HCT116 (cell line): ENCODE measurements around the gene TRIM50. TPM values are rescaled to one million over a fixed set of nuclear protein-coding genes. Genes with fewer than 3 reads are reported as not detected.

Source experiments
- ATAC-seq: fragments of 200-7000 bp; cut with Tn5 transposase; 2 replicates; pipeline ENCODE4 v1.9.1; 2020; ENCODE audit warnings: mild to moderate bottlenecking, moderate library complexity
- BruUV-seq: library from RNA; stranded (reverse); fragments of 400-500 nt; replicated peaks from 2 replicates; lab custom pipeline; 2021; lab: Mats Ljungman, UMichigan
- CTCF ChIA-PET: fragments of 300-600 bp; sonication (Branson Sonifier 250); formaldehyde crosslinking; loops from one replicate; lab custom pipeline; 2021; ENCODE audit warnings: antibody characterized with exemption; lab: Charles Lee
- POLR2A ChIA-PET: fragments of 300-600, 350-600 bp; sonication (Branson Sonifier 250); formaldehyde crosslinking; loops from one replicate; lab custom pipeline; 2021; ENCODE audit warnings: antibody characterized with exemption; lab: Charles Lee
- RAD21 ChIA-PET, 2 experiments: fragments of 300-600 bp; sonication (Branson Sonifier 250); formaldehyde crosslinking; loops; one replicate each; lab custom pipeline; 2023; ENCODE audit warnings: low total read pairs in 2 of 2; ENCODE audit not compliant: uncharacterized antibody in 2 of 2, unreplicated experiment in 2 of 2, low non-redundant PET in 1 of 2; lab: Charles Lee
- DNase-seq: peaks from one replicate; pipeline ENCODE4 v3.0.0-alpha.2; 2010; ENCODE audit warnings: low read depth, low spot score
- H2AFZ ChIP-seq: fragments of 200-600 bp; shearing (Covaris generic), sonication (generic); 2 replicates; pipeline ENCODE4 v1.6.1; 2017; ENCODE audit warnings: low read depth, mixed run types, mixed read lengths, antibody characterized with exemption, low read length; ENCODE audit not compliant: poor library complexity, severe bottlenecking
- H3K27ac ChIP-seq: 2 replicates; pipeline ENCODE4 v1.5.1; 2012; ENCODE audit warnings: low read depth, low read length
- H3K27me3 ChIP-seq: fragments of 200-600 bp; sonication (generic); 2 replicates; pipeline ENCODE4 v1.6.1; 2016; ENCODE audit warnings: mixed run types, low read length, mixed read lengths; ENCODE audit not compliant: insufficient read depth
- H3K36me3 ChIP-seq, 2 experiments: fragments of 200-500 bp in 1 of 2; fragments of 200-600 bp in 1 of 2; sonication (Bioruptor generic) in 1 of 2; sonication (generic) in 1 of 2; 2 replicates each; pipeline versions ENCODE4 v1.5.1 to v1.6.1; 2014 to 2016; ENCODE audit warnings: low read length in 2 of 2, inconsistent platforms in 1 of 2, mixed read lengths in 1 of 2, mixed run types in 1 of 2; ENCODE audit not compliant: insufficient read depth in 2 of 2, control insufficient read depth in 1 of 2
- H3K4me1 ChIP-seq, 2 experiments: fragments of 200-600 bp in 1 of 2; sonication (generic) in 1 of 2; 2 replicates each; pipeline versions ENCODE4 v1.5.1 to v1.6.1; 2012 to 2017; ENCODE audit warnings: low read length in 2 of 2, inconsistent platforms in 1 of 2, mild to moderate bottlenecking in 1 of 2, mixed read lengths in 1 of 2, mixed run types in 1 of 2, moderate library complexity in 1 of 2; ENCODE audit not compliant: insufficient read depth in 2 of 2, control insufficient read depth in 1 of 2
- H3K4me2 ChIP-seq: fragments of 200-600 bp; sonication (generic); 2 replicates; pipeline ENCODE4 v1.6.1; 2017; ENCODE audit warnings: mixed run types, low read length, mixed read lengths
- H3K4me3 ChIP-seq, 2 experiments: fragments of 200-600 bp in 1 of 2; sonication (generic) in 1 of 2; replicated peaks in 1 of 2; 2 replicates each; pipeline ENCODE4 v1.5.1; 2011 to 2016; ENCODE audit warnings: low read length in 2 of 2, control low read depth in 1 of 2, low read depth in 1 of 2, mild to moderate bottlenecking in 1 of 2, mixed read lengths in 1 of 2, mixed run types in 1 of 2
- H3K79me2 ChIP-seq: fragments of 200-600 bp; sonication (generic); 2 replicates; pipeline ENCODE4 v1.6.1; 2017; ENCODE audit warnings: mild to moderate bottlenecking, mixed run types, low read length, moderate library complexity, mixed read lengths; ENCODE audit not compliant: insufficient read depth
- H3K9ac ChIP-seq: fragments of 200-600 bp; sonication (generic); 2 replicates; pipeline ENCODE4 v1.6.1; 2016; ENCODE audit warnings: low read length, mixed read lengths
- H3K9me2 ChIP-seq: fragments of 200-600 bp; sonication (generic), shearing (Covaris generic); 2 replicates; pipeline ENCODE4 v1.6.1; 2017; ENCODE audit warnings: mixed run types, mild to moderate bottlenecking, moderate library complexity; ENCODE audit not compliant: insufficient read depth
- H3K9me3 ChIP-seq, 2 experiments: fragments of 200-500 bp in 1 of 2; fragments of 200-600 bp in 1 of 2; sonication (Bioruptor generic) in 1 of 2; sonication (generic) in 1 of 2; 2 replicates each; pipeline ENCODE4 v1.6.1; 2014 to 2017; ENCODE audit warnings: low read length in 2 of 2, mixed read lengths in 2 of 2, inconsistent platforms in 1 of 2, low read depth in 1 of 2, mild to moderate bottlenecking in 1 of 2, mixed run types in 1 of 2, moderate library complexity in 1 of 2; ENCODE audit not compliant: control insufficient read depth in 1 of 2, insufficient read depth in 1 of 2
- H4K20me1 ChIP-seq: fragments of 200-600 bp; sonication (generic), shearing (Covaris generic); 2 replicates; pipeline ENCODE4 v1.6.1; 2017; ENCODE audit warnings: mixed run types, mild to moderate bottlenecking, moderate library complexity; ENCODE audit not compliant: insufficient read depth
- CTCF ChIP-seq, 3 experiments: fragments of 200-600 bp in 1 of 3; sonication (generic) in 1 of 3; IDR thresholded peaks in 2 of 3; conservative IDR thresholded peaks in 1 of 3; 2 replicates each; pipeline ENCODE4 v1.5.1; 2012 to 2017; ENCODE audit warnings: low read depth in 2 of 3, low read length in 2 of 3, antibody characterized with exemption in 1 of 3, borderline replicate concordance in 1 of 3, control low read depth in 1 of 3, mild to moderate bottlenecking in 1 of 3, mixed read lengths in 1 of 3, mixed run types in 1 of 3, moderate library complexity in 1 of 3; ENCODE audit not compliant: insufficient read depth in 1 of 3
- ELF1 ChIP-seq: IDR thresholded peaks from 2 replicates; pipeline ENCODE4 v1.6.1; 2012; ENCODE audit warnings: low read depth, borderline replicate concordance
- JUND ChIP-seq: IDR thresholded peaks from 2 replicates; pipeline ENCODE4 v1.6.1; 2012
- POLR2AphosphoS5 ChIP-seq: IDR thresholded peaks from 2 replicates; pipeline ENCODE4 v1.6.1; 2011; ENCODE audit warnings: mild to moderate bottlenecking, low read depth, low read length, moderate library complexity
- RAD21 ChIP-seq: IDR thresholded peaks from 2 replicates; pipeline ENCODE4 v1.6.1; 2012; ENCODE audit warnings: low read depth, mild to moderate bottlenecking
- SP1 ChIP-seq: IDR thresholded peaks from 2 replicates; pipeline ENCODE4 v1.6.1; 2012; ENCODE audit warnings: low read depth
- TCF7L2 ChIP-seq: IDR thresholded peaks from 2 replicates; pipeline ENCODE4 v1.7.0; 2011; ENCODE audit warnings: borderline replicate concordance, inconsistent platforms; ENCODE audit not compliant: insufficient read depth, insufficient read length; ENCODE audit errors: extremely low read depth
- ZFX ChIP-seq: fragments of 450-650 bp; IDR thresholded peaks from 2 replicates; pipeline ENCODE4 v1.6.1; 2017
- ZNF274 ChIP-seq: fragments of 200-500 bp; sonication (Bioruptor generic); IDR thresholded peaks from 2 replicates; pipeline ENCODE4 v1.6.1; 2014; ENCODE audit warnings: mild to moderate bottlenecking, low read depth, low read length, inconsistent platforms
- intact Hi-C: fragments of 100-400 bp; cut with micrococcal nuclease; formaldehyde crosslinking; loops from 2 replicates; pipeline ENCODE4 v1.10.0; 2022
- total RNA-seq: library from RNA; stranded (reverse); gene quantifications from one replicate; pipeline ENCODE4 v1.2.1, GENCODE V29; 2021; ENCODE audit not compliant: unreplicated experiment

TRIM50 gene
- total RNA-seq, 1 experiment from 2014 or later: not detected

DNA sequence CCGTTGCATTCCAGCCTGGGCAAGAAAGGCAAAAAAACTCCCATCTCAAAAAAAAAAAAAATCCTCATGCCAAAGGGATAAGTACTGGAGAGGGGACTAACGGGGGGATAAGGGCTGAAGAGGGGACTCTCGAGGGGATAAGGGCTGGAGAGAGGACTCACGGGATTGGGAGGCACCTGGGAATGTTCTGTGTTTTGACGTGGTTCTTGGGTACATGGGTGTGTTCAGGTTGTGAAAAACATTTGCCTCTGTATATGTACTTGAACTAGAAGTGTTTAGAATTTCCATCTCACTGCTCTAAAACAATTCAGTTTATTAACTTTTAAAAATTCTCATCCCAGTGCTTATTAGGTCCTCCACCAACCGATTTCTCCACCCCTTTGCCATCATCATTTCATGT, 4.6 kb upstream of the TRIM50 start:
- ChIA-PET RAD21 (no interaction called here), POLR2A (no interaction called here), CTCF (interaction anchor here (0.9 kb wide), 1 partner anchor 10 kb away, joined by 3 read pairs; no protein-coding TSS in a partner anchor)
- Histone ChIP-seq H3K4me2 (no peak overlapping the region), H3K27me3 (no peaks in the 10 kb centered on the region), H3K4me3 (no peak overlapping the region), H3K36me3 (no peaks in the 10 kb centered on the region), H3K4me1 (no peaks in the 10 kb centered on the region), H3K27ac (no peak overlapping the region), H2AFZ (no peak overlapping the region), H3K9me3 (no peaks in the 10 kb centered on the region), H4K20me1 (no peaks in the 10 kb centered on the region), H3K9ac (no peak overlapping the region), H3K9me2 (no peaks in the 10 kb centered on the region), H3K79me2 (no peaks in the 10 kb centered on the region)
- TF ChIP-seq SP1: no peak
- ATAC-seq: no peak
- intact Hi-C loops: no loop called here
- BruUV-seq: no TSS peak
- no peak for DNase-seq

GRCh38 chr7:73330772-73331171, 2.9 kb upstream of the TRIM50 start:
- CTCF ChIA-PET: no interaction called here
- H3K79me2 ChIP-seq: no peaks in the 10 kb centered on the region
- H3K27ac ChIP-seq: no peak overlapping the region

More at GRCh38 chr7:73330772-73331171, 2.9 kb upstream of the TRIM50 start:
- DNase-seq: no peak
- no peaks in the 10 kb centered on the region for H3K9me3 ChIP-seq
- H3K9me2 ChIP-seq: no peaks in the 10 kb centered on the region
- no peaks in the 10 kb centered on the region for H4K20me1 ChIP-seq
- H3K4me2 ChIP-seq: no peak overlapping the region
- TF ChIP-seq TCF7L2 (no peak), RAD21 (no peak), POLR2AphosphoS5 (no peak), ZNF274 (no peak), CTCF (IDR thresholded peaks at IDR 0.05 in 2 of 3, conservative IDR thresholded peaks at IDR 0.05 in 1 of 3; ENCODE audit: borderline replicate concordance in 1 of 3, insufficient read depth in 1 of 3, low read depth in 2 of 3, low read length in 2 of 3) (no peak), ZFX (no peak), JUND (no peak), ELF1 (no peak)
- RAD21 ChIA-PET: no interaction called here
- H2AFZ ChIP-seq: no peak overlapping the region
- no peak for ATAC-seq
- POLR2A ChIA-PET: no interaction called here
- H3K4me3 ChIP-seq: no peak overlapping the region
- no peak overlapping the region for H3K9ac ChIP-seq
- no peaks in the 10 kb centered on the region for H3K36me3 ChIP-seq
- H3K27me3 ChIP-seq: no peaks in the 10 kb centered on the region
- BruUV-seq: no TSS peak
- H3K4me1 ChIP-seq: no peaks in the 10 kb centered on the region
- intact Hi-C loops: no loop called here
